ENCODE measurements around the gene ACOT11. TPM values are rescaled to one million over a fixed set of nuclear protein-coding genes. Genes with fewer than 3 reads are reported as not detected.

The ACOT11 gene
- total and polyA plus RNA-seq, 9 of the 15 experiments (the other 6 are each of a cell fraction or from before 2014, with no cell fraction given), result 0.04 to 1.2 (median 0.64) TPM; not detected in 2

GRCh38 chr1:54577612-54578011, 29.6 kb downstream of the ACOT11 start (continued):
- TF ChIP-seq ZNF639 (CRISPR knock-in tag; conservative IDR thresholded peaks at IDR 0.05 in 1 of 2, IDR thresholded peaks at IDR 0.05 in 1 of 2) (0 out of 4 replicates have a peak, but pooled peaks of 1 of the 2 experiments have one; percentile 26), GABPA (tag; conservative IDR thresholded peaks at IDR 0.05; ENCODE audit: low read depth) (no peak), EGR1 (conservative IDR thresholded peaks at IDR 0.05) (no peak), ZFP30 (CRISPR knock-in tag; IDR thresholded peaks at IDR 0.05; ENCODE audit: borderline replicate concordance) (no peak), MAZ (CRISPR knock-in tag; conservative IDR thresholded peaks at IDR 0.05 in 1 of 2, IDR thresholded peaks at IDR 0.05 in 1 of 2) (0 out of 4 replicates have a peak, but pooled peaks of 1 of the 2 experiments have one; percentile 14), SRSF3 (IDR thresholded peaks at IDR 0.05; ENCODE audit: insufficient read depth, low read length) (no peak), PYGO2 (tag; IDR thresholded peaks at IDR 0.05) (no peak; the same call in 1 of the 2 replicates), CREB1 (IDR thresholded peaks at IDR 0.05) (no peak), CREB1 (CRISPR knock-in tag; IDR thresholded peaks at IDR 0.05) (0 out of 2 replicates have a peak, but pooled peaks have one; percentile 15), PHF8 (IDR thresholded peaks at IDR 0.05; ENCODE audit: borderline replicate concordance, low read length) (no peak), ZNF583 (CRISPR knock-in tag; IDR thresholded peaks at IDR 0.05) (peak; percentile 80; the same call in 1 of the 2 replicates), USF1 (CRISPR knock-in tag; IDR thresholded peaks at IDR 0.05) (no peak), NFYB (IDR thresholded peaks at IDR 0.05; ENCODE audit: extremely low read depth, insufficient read length) (no peak), ZBTB8A (IDR thresholded peaks at IDR 0.05; ENCODE audit: partially characterized antibody) (no peak), TOE1 (IDR thresholded peaks at IDR 0.05; ENCODE audit: borderline replicate concordance) (no peak), TOE1 (CRISPR knock-in tag; IDR thresholded peaks at IDR 0.05; ENCODE audit: borderline replicate concordance, low read depth) (no peak), RBM34 (IDR thresholded peaks at IDR 0.05; ENCODE audit: borderline replicate concordance, insufficient read depth, low read length) (no peak), MIER1 (IDR thresholded peaks at IDR 0.05; ENCODE audit: low read depth) (no peak), U2AF2 (optimal IDR thresholded peaks at IDR 0.05; ENCODE audit: low read depth, low read length) (no peak), ZNF707 (CRISPR knock-in tag; conservative IDR thresholded peaks at IDR 0.05) (no peak), CTCFL (IDR thresholded peaks at IDR 0.05; ENCODE audit: borderline replicate concordance, insufficient read depth, low read depth, low read length, poor library complexity, severe bottlenecking) (no peak), TRIM28 (IDR thresholded peaks at IDR 0.05) (no peak), E2F5 (CRISPR knock-in tag; IDR thresholded peaks at IDR 0.05) (no peak), ZC3H8 (IDR thresholded peaks at IDR 0.05) (no peak), STAT5A (IDR thresholded peaks at IDR 0.05; ENCODE audit: borderline replicate concordance, low read length) (no peak)
